Fibroblast of lung (primary cell): ENCODE results near the gene SCN8A. TPM values are rescaled to one million over a fixed set of nuclear protein-coding genes. Genes with fewer than 3 reads are reported as not detected.

ENCODE experiments used
- DNase-seq, 2 donors: peaks; one replicate each; pipeline versions ENCODE4 v3.0.0 to v3.0.0-alpha.2; 2010; ENCODE audit warnings: low read depth in 2 of 2
- H2AFZ ChIP-seq: 2 replicates; pipeline ENCODE4 v1.5.1; 2012; ENCODE audit warnings: low read length, control low read depth, inconsistent platforms
- H3K27ac ChIP-seq: 2 replicates; pipeline ENCODE4 v1.5.1; 2011; ENCODE audit warnings: low read length, control low read depth; ENCODE audit not compliant: insufficient read depth
- H3K27me3 ChIP-seq: 2 replicates; pipeline ENCODE4 v1.5.1; 2011; ENCODE audit warnings: mild to moderate bottlenecking, low read length; ENCODE audit not compliant: control insufficient read depth, insufficient read depth
- H3K36me3 ChIP-seq: 2 replicates; pipeline ENCODE4 v1.5.1; 2011; ENCODE audit warnings: low read length; ENCODE audit not compliant: control insufficient read depth, insufficient read depth
- H3K4me1 ChIP-seq: 2 replicates; pipeline ENCODE4 v1.5.1; 2011; ENCODE audit warnings: low read length; ENCODE audit not compliant: control insufficient read depth, insufficient read depth; ENCODE audit errors: extremely low read depth
- H3K4me2 ChIP-seq: 2 replicates; pipeline ENCODE4 v1.5.1; 2011; ENCODE audit warnings: low read length, control low read depth; ENCODE audit not compliant: insufficient read depth; ENCODE audit errors: extremely low read depth
- H3K4me3 ChIP-seq, 4 experiments: fragments of 200-600 bp in 1 of 4; sonication (generic) in 1 of 4; replicated peaks in 1 of 4; 2 replicates each; pipeline ENCODE4 v1.5.1; 2011 to 2016; ENCODE audit warnings: low read length in 4 of 4, low read depth in 3 of 4, mild to moderate bottlenecking in 3 of 4, control low read depth in 2 of 4, inconsistent platforms in 1 of 4, mixed read lengths in 1 of 4; ENCODE audit not compliant: insufficient read depth in 1 of 4; ENCODE audit errors: control extremely low read depth in 1 of 4
- H3K79me2 ChIP-seq: 2 replicates; pipeline ENCODE4 v1.5.1; 2012; ENCODE audit warnings: mild to moderate bottlenecking, low read length, inconsistent platforms; ENCODE audit not compliant: control insufficient read depth, insufficient read depth
- H3K9ac ChIP-seq: 2 replicates; pipeline ENCODE4 v1.5.1; 2011; ENCODE audit warnings: mild to moderate bottlenecking, low read length, control low read depth; ENCODE audit not compliant: insufficient read depth
- H3K9me3 ChIP-seq: 2 replicates; pipeline ENCODE4 v1.5.1; 2012; ENCODE audit warnings: low read depth, low read length; ENCODE audit not compliant: control insufficient read depth, insufficient read depth
- H4K20me1 ChIP-seq: 2 replicates; pipeline ENCODE4 v1.5.1; 2011; ENCODE audit warnings: low read length; ENCODE audit not compliant: control insufficient read depth, insufficient read depth; ENCODE audit errors: extremely low read depth
- CTCF ChIP-seq, 2 donors: IDR thresholded peaks in 1 of 2; conservative IDR thresholded peaks in 1 of 2; 1 replicate in 1 of 2; 2 replicates in 1 of 2; pipeline ENCODE4 v1.5.1; 2011 to 2012; ENCODE audit warnings: low read length in 2 of 2, control low read depth in 1 of 2, inconsistent platforms in 1 of 2, low read depth in 1 of 2, mild to moderate bottlenecking in 1 of 2
- EZH2 ChIP-seq: IDR thresholded peaks from 2 replicates; pipeline ENCODE4 v1.5.1; 2012; ENCODE audit warnings: low read length, control low read depth, mild to moderate bottlenecking; ENCODE audit errors: missing control alignments
- polyA plus RNA-seq, 2 donors: library from polyadenylated mRNA; depleted of rRNA in 1 of 2; stranded (reverse) in 1 of 2; unstranded in 1 of 2; fragments of >200 nt; gene quantifications; 2 replicates each; pipeline ENCODE4 v1.2.1, GENCODE V29; 2011 to 2012; ENCODE audit warnings: missing spikeins in 1 of 2
- total RNA-seq: library from RNA; depleted of rRNA; stranded (reverse); fragments of >200 nt; gene quantifications from 2 replicates; pipeline ENCODE4 v1.2.1, GENCODE V29; 2014

SCN8A gene
- total and polyA plus RNA-seq, 2 donors (not counting 1 experiment from before 2014, with no cell fraction given), result 12.8 to 27.2 TPM

GRCh38 chr12:51706206-51706605, 115.2 kb downstream of the SCN8A start:
- TF ChIP-seq CTCF (conservative IDR thresholded peaks at IDR 0.05 in 1 of 2, IDR thresholded peaks at IDR 0.05 in 1 of 2; ENCODE audit: low read depth in 1 of 2, low read length in 2 of 2), result no peak
- TF ChIP-seq EZH2, result no peak
- Histone ChIP-seq H3K27ac (no peak overlapping the region), H3K36me3 (peaks cover 2% of the 10 kb centered on the region), H3K4me3 (no peak overlapping the region), H3K9ac (no peak overlapping the region), H3K79me2 (no peaks in the 10 kb centered on the region), H3K9me3 (no peaks in the 10 kb centered on the region), H3K27me3 (no peaks in the 10 kb centered on the region), H4K20me1 (no peaks in the 10 kb centered on the region), H2AFZ (no peak overlapping the region), H3K4me1 (no peaks in the 10 kb centered on the region), H3K4me2 (no peak overlapping the region)
- DNase-seq, result no peak

GRCh38 chr12:51714666-51715065, 123.6 kb downstream of the SCN8A start:
- H3K4me2 ChIP-seq, result no peak overlapping the region
- H3K9ac ChIP-seq, result no peak overlapping the region
- H3K27me3 ChIP-seq, result no peaks in the 10 kb centered on the region
- no peak for TF ChIP-seq CTCF (conservative IDR thresholded peaks at IDR 0.05 in 1 of 2, IDR thresholded peaks at IDR 0.05 in 1 of 2; ENCODE audit: low read depth in 1 of 2, low read length in 2 of 2)
- no peak for TF ChIP-seq EZH2
- peaks cover 8% of the 10 kb centered on the region for H3K4me1 ChIP-seq
- peak overlapping the region; percentile 13 for H3K27ac ChIP-seq
- no peak overlapping the region for H2AFZ ChIP-seq
- no peaks in the 10 kb centered on the region for H4K20me1 ChIP-seq
- no peaks in the 10 kb centered on the region for H3K36me3 ChIP-seq
- H3K4me3 ChIP-seq, result no peak overlapping the region
- H3K79me2 ChIP-seq, result no peaks in the 10 kb centered on the region
- no peaks in the 10 kb centered on the region for H3K9me3 ChIP-seq
- peak in 1 of 2 donors; percentile 56 for DNase-seq

GRCh38 chr12:51717326-51717925, 126.4 kb downstream of the SCN8A start:
- Histone ChIP-seq H3K27ac (no peak overlapping the region), H3K79me2 (no peaks in the 10 kb centered on the region), H3K4me2 (no peak overlapping the region), H3K27me3 (no peaks in the 10 kb centered on the region), H3K4me1 (peaks cover 12% of the 10 kb centered on the region), H3K4me3 (no peak overlapping the region), H3K36me3 (no peaks in the 10 kb centered on the region), H3K9me3 (no peaks in the 10 kb centered on the region), H2AFZ (no peak overlapping the region), H4K20me1 (no peaks in the 10 kb centered on the region), H3K9ac (no peak overlapping the region)
- TF ChIP-seq EZH2 (no peak), CTCF (conservative IDR thresholded peaks at IDR 0.05 in 1 of 2, IDR thresholded peaks at IDR 0.05 in 1 of 2; ENCODE audit: low read depth in 1 of 2, low read length in 2 of 2) (no peak)
- DNase-seq, result no peak
